Esophagus (tissue), 2 donors: ENCODE results near the gene SYT9. TPM values are rescaled to one million over a fixed set of nuclear protein-coding genes. Genes with fewer than 3 reads are reported as not detected.

Experiments used
- H3K27ac ChIP-seq, 2 donors: one replicate each; pipeline ENCODE4 v1.5.1; 2013; ENCODE audit warnings: low read depth in 2 of 2, mild to moderate bottlenecking in 2 of 2, inconsistent platforms in 1 of 2, low read length in 1 of 2, moderate library complexity in 1 of 2
- H3K27me3 ChIP-seq, 2 donors: one replicate each; pipeline ENCODE4 v1.6.1; 2013; ENCODE audit warnings: low read length in 2 of 2, control low read depth in 1 of 2, mild to moderate bottlenecking in 1 of 2; ENCODE audit not compliant: insufficient read depth in 2 of 2, control insufficient read depth in 1 of 2
- H3K36me3 ChIP-seq, 2 donors: one replicate each; pipeline ENCODE4 v1.6.1; 2013; ENCODE audit warnings: low read length in 1 of 2; ENCODE audit not compliant: control insufficient read depth in 2 of 2, insufficient read depth in 2 of 2
- H3K4me1 ChIP-seq, 2 donors: one replicate each; pipeline ENCODE4 v1.6.1; 2013; ENCODE audit warnings: low read length in 1 of 2; ENCODE audit not compliant: control insufficient read depth in 2 of 2, insufficient read depth in 2 of 2
- H3K4me3 ChIP-seq, 2 donors: one replicate each; pipeline ENCODE4 v1.5.1; 2013; ENCODE audit warnings: low read length in 2 of 2, mild to moderate bottlenecking in 2 of 2, low read depth in 1 of 2, moderate library complexity in 1 of 2
- H3K9me3 ChIP-seq, 2 donors: one replicate each; pipeline ENCODE4 v1.6.1; 2013; ENCODE audit warnings: mild to moderate bottlenecking in 2 of 2, low read depth in 1 of 2, low read length in 1 of 2, moderate library complexity in 1 of 2; ENCODE audit not compliant: control insufficient read depth in 2 of 2, insufficient read depth in 1 of 2
- WGBS, 2 donors: extraction: QIAGEN DNeasy Blood & Tissue Kit; methylation state at CpG; one replicate each; pipeline ENCODE4 v1.1.7; 2013; 5-methylcytosine and 5-hydroxymethylcytosine counted together
- polyA plus RNA-seq, 2 donors: library from polyadenylated mRNA; stranded (reverse); fragments of 200-250 nt; gene quantifications; one replicate each; pipeline ENCODE4 v1.2.3, GENCODE V29; 2013
- donor health status: healthy with polysubstance abuse.
- donor health status: Bipolar disorder and iron deficiency.

Gene SYT9, protein sequence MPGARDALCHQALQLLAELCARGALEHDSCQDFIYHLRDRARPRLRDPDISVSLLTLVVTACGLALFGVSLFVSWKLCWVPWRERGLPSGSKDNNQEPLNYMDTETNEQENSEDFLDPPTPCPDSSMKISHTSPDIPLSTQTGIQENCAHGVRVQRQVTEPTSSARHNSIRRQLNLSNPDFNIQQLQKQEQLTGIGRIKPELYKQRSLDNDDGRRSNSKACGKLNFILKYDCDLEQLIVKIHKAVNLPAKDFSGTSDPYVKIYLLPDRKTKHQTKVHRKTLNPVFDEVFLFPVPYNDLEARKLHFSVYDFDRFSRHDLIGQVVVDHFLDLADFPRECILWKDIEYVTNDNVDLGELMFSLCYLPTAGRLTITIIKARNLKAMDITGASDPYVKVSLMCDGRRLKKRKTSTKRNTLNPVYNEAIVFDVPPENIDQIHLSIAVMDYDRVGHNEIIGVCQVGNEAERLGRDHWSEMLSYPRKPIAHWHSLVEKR
- under 1 TPM; 0.01 to 0.02 TPM for polyA plus RNA-seq

DNA sequence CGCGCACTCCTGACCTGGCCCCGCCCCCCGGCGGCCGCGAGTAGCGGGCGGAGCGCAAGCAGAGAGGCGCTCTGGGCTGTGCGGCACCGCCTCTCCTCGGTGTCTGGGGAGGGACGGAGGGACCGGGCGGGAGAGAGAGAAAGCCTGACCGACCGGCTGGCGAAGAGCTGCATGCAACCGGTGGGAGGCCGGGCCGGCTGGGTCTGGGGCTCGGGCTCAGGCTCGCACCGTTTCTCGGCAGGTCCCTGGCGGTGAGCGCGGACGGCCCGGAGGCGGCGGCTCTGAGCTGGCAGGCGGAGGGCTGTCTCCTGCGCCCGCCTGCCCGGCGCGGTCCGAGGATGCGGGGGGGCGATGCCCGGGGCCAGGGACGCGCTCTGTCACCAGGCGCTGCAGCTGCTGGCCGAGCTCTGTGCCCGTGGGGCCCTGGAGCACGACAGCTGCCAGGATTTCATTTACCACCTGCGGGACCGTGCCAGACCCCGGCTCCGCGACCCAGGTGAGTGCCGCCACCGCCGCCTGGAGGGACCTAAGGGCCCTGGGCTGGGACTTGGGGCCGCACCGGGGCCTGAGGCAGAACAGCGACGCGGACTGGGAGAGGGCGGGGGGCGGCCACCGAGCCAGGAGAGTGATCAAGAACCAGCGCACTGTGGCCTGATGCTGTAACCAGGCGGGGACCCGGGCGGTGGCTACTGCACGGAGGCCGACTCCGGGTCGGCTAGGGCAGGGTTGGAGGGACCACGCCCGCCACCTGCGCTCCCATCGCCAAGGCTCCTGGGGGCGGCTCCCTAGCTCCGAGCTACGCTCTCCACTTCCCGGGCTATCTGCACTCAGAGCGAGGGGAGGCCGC lies at the start of gene SYT9:
TSS of gene SYT9 (plus strand) at position 69 of the 847 bp plus-strand sequence. CDS start at position 352, 283 bp downstream.
- Histone ChIP-seq H3K27ac (no peak within 1 kb of the TSS), H3K9me3 (peaks cover 0 to 2% of the 10 kb centered on the region in 2 donors), H3K27me3 (peaks cover 3 to 10% of the 10 kb centered on the region in 2 donors), H3K36me3 (no peaks in the 10 kb centered on the region), H3K4me3 (peak within 1 kb of the TSS; percentile 28 to 47), H3K4me1 (peaks cover 7% of the 10 kb centered on the region in 2 donors)
- 2% methylated on average over 61 to 84 of the region's 84 CpGs for WGBS, 2 donors

DNA sequence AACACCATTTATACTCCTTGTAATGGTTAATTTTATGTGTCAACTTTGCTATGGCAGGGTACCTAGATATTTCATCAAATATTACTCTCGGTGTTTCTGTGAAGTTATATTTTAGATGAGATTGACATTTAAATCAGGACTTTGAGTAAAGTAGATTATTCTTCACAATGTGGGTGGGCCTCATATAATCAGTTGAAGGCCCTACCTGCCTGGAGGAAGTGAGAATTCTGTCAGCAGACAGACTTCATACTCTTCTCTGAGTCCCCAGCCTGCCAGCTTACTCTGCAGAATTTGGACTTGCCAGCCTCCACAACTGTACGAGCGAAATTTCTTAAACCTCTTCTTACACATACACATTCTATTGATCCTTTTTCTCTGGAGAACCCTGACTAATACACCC lies 49.3 kb upstream of the SYT9 start:
- no peaks in the 10 kb centered on the region for H3K9me3 ChIP-seq
- 91 to 95% methylated on average over 3 of the region's 3 CpGs for WGBS, 2 donors

GRCh38 chr11:7204778-7205177 lies 46.9 kb upstream of the SYT9 start:
- no peaks in the 10 kb centered on the region for H3K4me1 ChIP-seq
- H3K36me3 ChIP-seq: no peaks in the 10 kb centered on the region
- H3K27ac ChIP-seq: no peak overlapping the region
- H3K27me3 ChIP-seq: no peaks in the 10 kb centered on the region
- WGBS, 2 donors: 36 to 40% methylated on average over 4 of the region's 4 CpGs
- H3K9me3 ChIP-seq: no peaks in the 10 kb centered on the region
- H3K4me3 ChIP-seq: no peak overlapping the region

More for the DNA sequence above, 49.3 kb upstream of the SYT9 start:
- no peak overlapping the region for H3K27ac ChIP-seq
- H3K36me3 ChIP-seq: no peaks in the 10 kb centered on the region
- H3K4me3 ChIP-seq: no peak overlapping the region
- H3K27me3 ChIP-seq: no peaks in the 10 kb centered on the region
- H3K4me1 ChIP-seq: no peaks in the 10 kb centered on the region

DNA sequence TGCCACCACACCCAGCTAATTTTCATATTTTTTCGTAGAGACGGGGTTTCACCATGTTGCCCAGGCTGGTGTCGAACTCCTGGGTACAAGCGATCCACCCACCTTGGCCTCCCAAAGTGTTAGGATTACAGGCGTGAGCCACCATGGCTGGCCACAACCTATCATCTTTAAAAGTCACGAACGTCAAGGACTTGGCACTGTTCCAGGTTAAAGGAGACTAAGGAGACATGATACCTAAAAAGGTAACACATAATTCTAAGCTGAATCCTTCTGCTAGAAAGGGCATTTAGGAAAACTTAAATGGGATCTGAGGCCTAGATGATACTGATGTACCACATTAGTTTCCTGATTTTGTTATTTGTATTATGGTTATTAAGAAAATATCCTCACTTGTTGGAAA lies 43.3 kb upstream of the SYT9 start:
- Histone ChIP-seq H3K36me3 (no peaks in the 10 kb centered on the region), H3K4me1 (no peaks in the 10 kb centered on the region), H3K27ac (no peak overlapping the region), H3K4me3 (no peak overlapping the region), H3K27me3 (no peaks in the 10 kb centered on the region), H3K9me3 (no peaks in the 10 kb centered on the region)
- WGBS, 2 donors: 82% methylated on average over 7 of the region's 7 CpGs

GRCh38 chr11:7219491-7219890 lies 32.2 kb upstream of the SYT9 start:
- no peak overlapping the region for H3K4me3 ChIP-seq
- H3K36me3 ChIP-seq: no peaks in the 10 kb centered on the region
- H3K4me1 ChIP-seq: no peaks in the 10 kb centered on the region
- no peak overlapping the region for H3K27ac ChIP-seq
- no peaks in the 10 kb centered on the region for H3K27me3 ChIP-seq
- H3K9me3 ChIP-seq: no peaks in the 10 kb centered on the region

DNA sequence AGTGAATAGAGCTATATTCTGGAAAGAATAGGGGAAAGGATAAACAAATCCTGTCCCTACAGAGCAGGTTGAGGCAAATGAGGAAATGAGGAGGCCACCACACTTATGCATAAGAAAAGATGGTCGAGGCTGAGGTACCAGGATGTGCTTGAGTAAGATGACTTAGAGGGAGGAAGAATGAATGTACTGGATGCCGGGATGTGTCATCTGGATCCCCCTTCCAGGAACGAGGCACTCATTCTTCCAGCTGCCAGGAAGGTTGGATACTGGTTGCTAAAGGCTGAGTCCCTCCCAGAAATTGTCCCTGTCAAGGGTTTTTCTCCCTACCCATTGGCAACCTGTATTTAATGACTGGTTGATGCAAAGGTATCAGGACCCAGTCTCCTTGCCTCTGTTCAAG lies 31.1 kb upstream of the SYT9 start:
- Histone ChIP-seq H3K27me3 (no peaks in the 10 kb centered on the region), H3K9me3 (no peaks in the 10 kb centered on the region), H3K36me3 (no peaks in the 10 kb centered on the region), H3K27ac (no peak overlapping the region), H3K4me1 (no peaks in the 10 kb centered on the region), H3K4me3 (no peak overlapping the region)
- WGBS, 2 donors: 54 to 55% methylated on average over 3 of the region's 3 CpGs

DNA sequence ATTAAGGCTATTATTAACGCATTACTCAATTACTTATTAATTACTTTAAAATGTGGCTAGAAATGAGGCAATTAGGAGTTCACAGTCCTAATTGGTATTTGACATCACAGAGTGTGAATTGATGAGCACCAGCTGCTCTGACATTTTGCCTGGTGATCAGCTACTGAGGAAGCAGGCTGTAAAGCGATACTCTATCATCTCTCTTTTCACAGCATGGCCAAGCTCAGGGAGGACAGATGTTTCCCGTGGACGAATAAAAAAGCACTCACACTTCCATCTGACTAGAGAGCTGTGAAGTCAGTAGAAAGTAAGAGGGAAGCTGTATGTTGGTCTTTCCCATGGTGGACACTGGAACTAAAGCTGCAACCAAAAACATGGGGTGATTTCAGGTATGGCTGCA lies 29.1 kb upstream of the SYT9 start:
- Histone ChIP-seq H3K36me3 (no peaks in the 10 kb centered on the region), H3K27me3 (no peaks in the 10 kb centered on the region), H3K9me3 (no peaks in the 10 kb centered on the region), H3K4me1 (no peaks in the 10 kb centered on the region), H3K4me3 (no peak overlapping the region), H3K27ac (no peak overlapping the region)
- WGBS, 2 donors: 47 to 55% methylated on average over 4 of the region's 4 CpGs

DNA sequence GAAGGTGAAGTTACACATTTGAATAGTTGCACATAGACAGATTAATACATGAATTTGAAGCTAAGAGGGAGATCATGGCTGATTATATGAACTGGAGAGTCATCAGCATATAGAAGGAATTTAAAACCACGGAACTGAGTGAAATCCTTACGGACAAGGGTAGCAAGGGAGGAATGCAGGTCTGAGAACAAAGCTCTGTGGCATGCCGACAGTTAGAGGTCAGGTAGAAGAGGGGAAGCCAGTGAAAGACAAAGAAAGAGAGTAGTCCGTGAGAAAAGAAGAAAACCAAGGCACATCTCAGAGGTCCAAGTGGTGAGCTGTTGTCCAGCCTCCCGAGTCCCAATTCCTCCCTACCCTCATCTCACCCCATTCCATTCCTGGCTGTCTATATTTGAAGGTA lies 11.8 kb upstream of the SYT9 start:
- Histone ChIP-seq H3K27ac (no peak overlapping the region), H3K4me3 (no peak overlapping the region), H3K36me3 (no peaks in the 10 kb centered on the region), H3K9me3 (no peaks in the 10 kb centered on the region), H3K27me3 (no peaks in the 10 kb centered on the region), H3K4me1 (no peaks in the 10 kb centered on the region)
- 29 to 40% methylated on average over 5 of the region's 5 CpGs for whole genome bisulfite sequencing, 2 donors

GRCh38 chr11:7245341-7245740 lies 6.4 kb upstream of the SYT9 start:
- 76 to 80% methylated on average over 3 of the region's 3 CpGs for WGBS, 2 donors
- no peak overlapping the region for H3K27ac ChIP-seq
- H3K9me3 ChIP-seq: no peaks in the 10 kb centered on the region
- no peaks in the 10 kb centered on the region for H3K4me1 ChIP-seq
- no peaks in the 10 kb centered on the region for H3K27me3 ChIP-seq
- H3K4me3 ChIP-seq: no peak overlapping the region
- H3K36me3 ChIP-seq: no peaks in the 10 kb centered on the region
